ENCODE data around the gene KCNQ1OT1.

KCNQ1OT1 gene

DNA sequence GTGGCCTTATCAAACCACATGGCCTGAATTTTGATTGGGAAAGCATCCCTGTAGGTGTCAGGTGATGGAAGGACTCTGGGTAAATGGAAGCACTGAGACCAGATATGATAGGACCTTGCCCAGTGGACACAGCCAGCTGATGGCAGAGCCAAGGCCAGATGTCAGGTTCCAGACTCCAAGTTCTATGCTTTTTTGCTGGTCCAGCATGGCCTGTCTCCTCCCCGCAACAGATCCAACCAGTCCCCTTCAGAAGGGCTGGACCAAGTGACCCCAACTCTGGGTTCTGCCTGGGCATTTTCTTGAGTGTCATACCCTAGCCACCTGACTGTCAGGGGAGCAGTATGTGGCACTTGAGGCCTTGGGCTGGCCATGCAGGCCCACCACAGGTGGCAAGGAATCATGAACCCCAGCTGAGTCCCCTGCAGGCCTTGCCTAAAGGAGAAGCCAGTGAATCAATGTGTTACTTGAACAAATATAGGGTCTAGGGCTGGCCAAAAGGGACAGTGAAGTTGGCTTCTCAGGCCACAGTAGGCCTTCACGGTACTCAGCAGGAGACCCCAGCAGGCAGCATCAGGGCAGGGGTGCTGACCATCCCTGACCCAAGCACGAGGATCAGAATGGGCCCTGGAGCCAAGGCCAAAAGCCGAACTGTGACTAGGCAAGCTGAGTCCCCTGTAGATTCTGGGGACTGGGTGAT is 27.1 kb downstream of the KCNQ1OT1 start (continued):
- TF ChIP-seq, protein P1, sequence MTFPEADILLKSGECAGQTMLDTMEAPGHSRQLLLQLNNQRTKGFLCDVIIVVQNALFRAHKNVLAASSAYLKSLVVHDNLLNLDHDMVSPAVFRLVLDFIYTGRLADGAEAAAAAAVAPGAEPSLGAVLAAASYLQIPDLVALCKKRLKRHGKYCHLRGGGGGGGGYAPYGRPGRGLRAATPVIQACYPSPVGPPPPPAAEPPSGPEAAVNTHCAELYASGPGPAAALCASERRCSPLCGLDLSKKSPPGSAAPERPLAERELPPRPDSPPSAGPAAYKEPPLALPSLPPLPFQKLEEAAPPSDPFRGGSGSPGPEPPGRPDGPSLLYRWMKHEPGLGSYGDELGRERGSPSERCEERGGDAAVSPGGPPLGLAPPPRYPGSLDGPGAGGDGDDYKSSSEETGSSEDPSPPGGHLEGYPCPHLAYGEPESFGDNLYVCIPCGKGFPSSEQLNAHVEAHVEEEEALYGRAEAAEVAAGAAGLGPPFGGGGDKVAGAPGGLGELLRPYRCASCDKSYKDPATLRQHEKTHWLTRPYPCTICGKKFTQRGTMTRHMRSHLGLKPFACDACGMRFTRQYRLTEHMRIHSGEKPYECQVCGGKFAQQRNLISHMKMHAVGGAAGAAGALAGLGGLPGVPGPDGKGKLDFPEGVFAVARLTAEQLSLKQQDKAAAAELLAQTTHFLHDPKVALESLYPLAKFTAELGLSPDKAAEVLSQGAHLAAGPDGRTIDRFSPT (tag by site-specific recombination; IDR thresholded peaks at IDR 0.05), result no peak

- Histone ChIP-seq H3K36me3 (ENCODE audit: control insufficient read depth in 2 of 2, insufficient read depth in 1 of 2, low read length in 2 of 2) (peaks cover 0 to 53% of the 10 kb centered on the region in 2 experiments; a peak in 1 of 3 replicates), H3K9me3 (ENCODE audit: control insufficient read depth, insufficient read depth, low read depth, low read length) (no peaks in the 10 kb centered on the region), H3K27ac (ENCODE audit: extremely low read depth, low read depth, low read length) (no peak overlapping the region), H3K4me1 (ENCODE audit: control insufficient read depth, insufficient read depth, low read length) (no peaks in the 10 kb centered on the region), H3K4me3 (ENCODE audit: low read depth, low read length) (no peak overlapping the region)
- ChIA-PET CTCF (interaction anchor here (0.7 kb wide), 2 partner anchors 124 to 221 kb away, joined by 3 read pairs; no protein-coding TSS in a partner anchor), POLR2A (no interaction called here)
- no peak for TF ChIP-seq FEZF1 (tag by site-specific recombination; IDR thresholded peaks at IDR 0.05)
- TF ChIP-seq, protein P2, sequence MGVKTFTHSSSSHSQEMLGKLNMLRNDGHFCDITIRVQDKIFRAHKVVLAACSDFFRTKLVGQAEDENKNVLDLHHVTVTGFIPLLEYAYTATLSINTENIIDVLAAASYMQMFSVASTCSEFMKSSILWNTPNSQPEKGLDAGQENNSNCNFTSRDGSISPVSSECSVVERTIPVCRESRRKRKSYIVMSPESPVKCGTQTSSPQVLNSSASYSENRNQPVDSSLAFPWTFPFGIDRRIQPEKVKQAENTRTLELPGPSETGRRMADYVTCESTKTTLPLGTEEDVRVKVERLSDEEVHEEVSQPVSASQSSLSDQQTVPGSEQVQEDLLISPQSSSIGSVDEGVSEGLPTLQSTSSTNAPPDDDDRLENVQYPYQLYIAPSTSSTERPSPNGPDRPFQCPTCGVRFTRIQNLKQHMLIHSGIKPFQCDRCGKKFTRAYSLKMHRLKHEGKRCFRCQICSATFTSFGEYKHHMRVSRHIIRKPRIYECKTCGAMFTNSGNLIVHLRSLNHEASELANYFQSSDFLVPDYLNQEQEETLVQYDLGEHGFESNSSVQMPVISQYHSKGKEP (tag by site-specific recombination; IDR thresholded peaks at IDR 0.05), result no peak
- no peak for TF ChIP-seq KLF10 (tag by site-specific recombination; IDR thresholded peaks at IDR 0.05)
- no peak for TF ChIP-seq ZNF571 (tag by site-specific recombination; IDR thresholded peaks at IDR 0.05)
- TF ChIP-seq ZNF132 (tag by site-specific recombination; IDR thresholded peaks at IDR 0.05; ENCODE audit: borderline replicate concordance), result no peak
These were observed 28.0 kb downstream of the KCNQ1OT1 start for GRCh38 chr11:2671748-2672147.

DNA sequence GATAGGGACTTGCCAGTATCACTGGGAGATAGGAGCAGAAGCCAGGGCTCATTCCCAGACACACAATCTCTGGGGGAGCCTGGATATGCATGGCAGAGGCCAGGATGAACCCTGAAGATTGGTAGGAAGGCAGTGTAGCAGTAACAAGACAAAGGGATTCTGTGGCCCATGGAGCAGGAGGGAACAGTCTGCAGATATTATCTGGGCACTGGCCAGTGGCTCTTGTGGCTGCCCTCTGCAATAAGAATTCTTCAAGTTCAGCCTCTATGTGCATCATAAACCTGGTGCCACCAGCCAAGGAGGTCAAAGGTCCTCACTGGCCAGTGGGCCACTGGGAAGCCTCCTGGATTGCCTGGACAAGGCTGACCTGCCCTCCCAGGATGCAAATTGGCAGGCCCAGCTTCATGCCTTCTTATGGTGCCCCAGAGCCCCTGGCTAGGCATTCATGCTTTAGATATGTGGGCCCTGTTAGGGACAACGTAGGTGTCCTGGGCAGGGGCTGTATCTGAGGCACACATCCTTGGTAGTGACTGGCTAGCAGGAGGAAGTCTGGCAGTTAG is 29.2 kb downstream of the KCNQ1OT1 start:
- CTCF ChIA-PET, result interaction anchor here (0.5 kb wide), 1 partner anchor 221 kb away, joined by 3 read pairs; no protein-coding TSS in a partner anchor
- no peak overlapping the region for H3K4me3 ChIP-seq (ENCODE audit: low read depth, low read length)
- POLR2A ChIA-PET, result no interaction called here

More for the DNA sequence above, 29.2 kb downstream of the KCNQ1OT1 start:
- H3K9me3 ChIP-seq (ENCODE audit: control insufficient read depth, insufficient read depth, low read depth, low read length), result no peaks in the 10 kb centered on the region
- H3K27ac ChIP-seq (ENCODE audit: extremely low read depth, low read depth, low read length), result no peak overlapping the region
- no peak for TF ChIP-seq ZNF701 (tag by site-specific recombination; IDR thresholded peaks at IDR 0.05)
- no peak for TF ChIP-seq ZNF530 (tag by site-specific recombination; IDR thresholded peaks at IDR 0.05; ENCODE audit: low read depth)
- TF ChIP-seq SCRT1 (tag by site-specific recombination; IDR thresholded peaks at IDR 0.05; ENCODE audit: borderline replicate concordance), result no peak
- no peak for TF ChIP-seq ZNF585B (tag by site-specific recombination; IDR thresholded peaks at IDR 0.05)
- TF ChIP-seq ZNF791 (tag by site-specific recombination; IDR thresholded peaks at IDR 0.05), result no peak
- TF ChIP-seq ZNF404 (tag by site-specific recombination; IDR thresholded peaks at IDR 0.05), result no peak
- TF ChIP-seq ZNF2 (tag by site-specific recombination; IDR thresholded peaks at IDR 0.05), result no peak
- TF ChIP-seq, protein P3, sequence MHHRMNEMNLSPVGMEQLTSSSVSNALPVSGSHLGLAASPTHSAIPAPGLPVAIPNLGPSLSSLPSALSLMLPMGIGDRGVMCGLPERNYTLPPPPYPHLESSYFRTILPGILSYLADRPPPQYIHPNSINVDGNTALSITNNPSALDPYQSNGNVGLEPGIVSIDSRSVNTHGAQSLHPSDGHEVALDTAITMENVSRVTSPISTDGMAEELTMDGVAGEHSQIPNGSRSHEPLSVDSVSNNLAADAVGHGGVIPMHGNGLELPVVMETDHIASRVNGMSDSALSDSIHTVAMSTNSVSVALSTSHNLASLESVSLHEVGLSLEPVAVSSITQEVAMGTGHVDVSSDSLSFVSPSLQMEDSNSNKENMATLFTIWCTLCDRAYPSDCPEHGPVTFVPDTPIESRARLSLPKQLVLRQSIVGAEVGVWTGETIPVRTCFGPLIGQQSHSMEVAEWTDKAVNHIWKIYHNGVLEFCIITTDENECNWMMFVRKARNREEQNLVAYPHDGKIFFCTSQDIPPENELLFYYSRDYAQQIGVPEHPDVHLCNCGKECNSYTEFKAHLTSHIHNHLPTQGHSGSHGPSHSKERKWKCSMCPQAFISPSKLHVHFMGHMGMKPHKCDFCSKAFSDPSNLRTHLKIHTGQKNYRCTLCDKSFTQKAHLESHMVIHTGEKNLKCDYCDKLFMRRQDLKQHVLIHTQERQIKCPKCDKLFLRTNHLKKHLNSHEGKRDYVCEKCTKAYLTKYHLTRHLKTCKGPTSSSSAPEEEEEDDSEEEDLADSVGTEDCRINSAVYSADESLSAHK (tag by site-specific recombination; IDR thresholded peaks at IDR 0.05), result no peak
- TF ChIP-seq ZNF549 (tag by site-specific recombination; IDR thresholded peaks at IDR 0.05), result no peak
- TF ChIP-seq HOXD13 (CRISPR knock-in tag; IDR thresholded peaks at IDR 0.05; ENCODE audit: borderline replicate concordance), result no peak
- TF ChIP-seq ZNF121 (tag by site-specific recombination; IDR thresholded peaks at IDR 0.05), result no peak
- no peak for TF ChIP-seq BCL6B (tag by site-specific recombination; IDR thresholded peaks at IDR 0.05)
- no peak for TF ChIP-seq ZNF239 (tag by site-specific recombination; IDR thresholded peaks at IDR 0.05)
- no peaks in the 10 kb centered on the region for H3K4me1 ChIP-seq (ENCODE audit: control insufficient read depth, insufficient read depth, low read length)
- peaks cover 0 to 57% of the 10 kb centered on the region in 2 experiments; a peak in 1 of 3 replicates for H3K36me3 ChIP-seq (ENCODE audit: control insufficient read depth in 2 of 2, insufficient read depth in 1 of 2, low read length in 2 of 2)

Measured in HEK293 (cell line).